HEK293 (cell line): ENCODE data around the gene SLC35F3.

ENCODE experiments used
- CTCF ChIA-PET: fragments of 350-600 bp; formaldehyde crosslinking; extraction: SDS; loops from one replicate; lab custom pipeline; 2021; ENCODE audit warnings: antibody characterized with exemption; lab: Yijun Ruan, JAX
- POLR2A ChIA-PET: fragments of 300-600 bp; formaldehyde crosslinking; extraction: SDS; loops from one replicate; lab custom pipeline; 2020; ENCODE audit warnings: antibody characterized with exemption, inconsistent platforms; lab: Yijun Ruan, JAX
- H3K27ac ChIP-seq: fragments of 200-500 bp; sonication (Bioruptor generic); 2 replicates; pipeline ENCODE4 v1.5.1; 2014; ENCODE audit warnings: low read depth, low read length, control low read depth, inconsistent platforms; ENCODE audit errors: extremely low read depth
- H3K36me3 ChIP-seq, 2 experiments: fragments of 200-500 bp in 1 of 2; sonication (Bioruptor generic) in 1 of 2; 1 replicate in 1 of 2; 2 replicates in 1 of 2; pipeline ENCODE4 v1.5.1; 2014 to 2017; ENCODE audit warnings: inconsistent platforms in 2 of 2, low read length in 2 of 2; ENCODE audit not compliant: control insufficient read depth in 2 of 2, insufficient read depth in 1 of 2
- H3K4me1 ChIP-seq: fragments of 200-500 bp; sonication (Bioruptor generic); 2 replicates; pipeline ENCODE4 v1.5.1; 2014; ENCODE audit warnings: mild to moderate bottlenecking, low read length, inconsistent platforms; ENCODE audit not compliant: control insufficient read depth, insufficient read depth
- H3K4me3 ChIP-seq: 2 replicates; pipeline ENCODE4 v1.5.1; 2011; ENCODE audit warnings: low read depth, mild to moderate bottlenecking, control low read depth, low read length, moderate library complexity
- H3K9me3 ChIP-seq: fragments of 200-500 bp; sonication (Bioruptor generic); 2 replicates; pipeline ENCODE4 v1.5.1; 2014; ENCODE audit warnings: low read depth, low read length, inconsistent platforms; ENCODE audit not compliant: control insufficient read depth, insufficient read depth
- BCL6B ChIP-seq: fragments of 450-650 bp; formaldehyde crosslinking; IDR thresholded peaks from 2 replicates; pipeline ENCODE4 v1.5.1; 2017; ENCODE audit warnings: missing biosample characterization, missing genetic modification characterization
- GLIS1 ChIP-seq: fragments of 450-650 bp; formaldehyde crosslinking; IDR thresholded peaks from 2 replicates; pipeline ENCODE4 v1.5.1; 2016; ENCODE audit warnings: missing biosample characterization, missing genetic modification characterization
- KLF10 ChIP-seq: fragments of 450-650 bp; IDR thresholded peaks from 2 replicates; pipeline ENCODE4 v1.5.1; 2018; ENCODE audit warnings: missing biosample characterization, mild to moderate bottlenecking, missing genetic modification characterization
- KLF16 ChIP-seq: fragments of 450-650 bp; formaldehyde crosslinking; IDR thresholded peaks from 2 replicates; pipeline ENCODE4 v1.5.1; 2017; ENCODE audit warnings: missing biosample characterization, missing genetic modification characterization
- KLF7 ChIP-seq: fragments of 450-650 bp; formaldehyde crosslinking; IDR thresholded peaks from 2 replicates; pipeline ENCODE4 v1.5.1; 2016; ENCODE audit warnings: missing biosample characterization, missing genetic modification characterization, borderline replicate concordance
- OVOL3 ChIP-seq: fragments of 450-650 bp; formaldehyde crosslinking; IDR thresholded peaks from 2 replicates; pipeline ENCODE4 v1.5.1; 2016; ENCODE audit warnings: missing biosample characterization, missing genetic modification characterization
- PRDM6 ChIP-seq: fragments of 450-650 bp; formaldehyde crosslinking; IDR thresholded peaks from 2 replicates; pipeline ENCODE4 v1.5.1; 2017; ENCODE audit warnings: missing biosample characterization, missing genetic modification characterization
- ZFP37 ChIP-seq: fragments of 450-650 bp; formaldehyde crosslinking; IDR thresholded peaks from 2 replicates; pipeline ENCODE4 v1.5.1; 2016; ENCODE audit warnings: missing biosample characterization, missing genetic modification characterization
- ZNF10 ChIP-seq: fragments of 450-650 bp; formaldehyde crosslinking; IDR thresholded peaks from 2 replicates; pipeline ENCODE4 v1.5.1; 2017; ENCODE audit warnings: missing biosample characterization, missing genetic modification characterization
- ZNF202 ChIP-seq: fragments of 450-650 bp; formaldehyde crosslinking; IDR thresholded peaks from 2 replicates; pipeline ENCODE4 v1.5.1; 2016; ENCODE audit warnings: missing biosample characterization, missing genetic modification characterization, borderline replicate concordance
- ZNF391 ChIP-seq: fragments of 450-650 bp; formaldehyde crosslinking; IDR thresholded peaks from 2 replicates; pipeline ENCODE4 v1.5.1; 2016; ENCODE audit warnings: low read depth, missing biosample characterization, missing genetic modification characterization, borderline replicate concordance
- ZNF416 ChIP-seq: fragments of 450-650 bp; formaldehyde crosslinking; IDR thresholded peaks from 2 replicates; pipeline ENCODE4 v1.5.1; 2016; ENCODE audit warnings: missing biosample characterization, missing genetic modification characterization
- ZNF560 ChIP-seq: fragments of 450-650 bp; formaldehyde crosslinking; IDR thresholded peaks from 2 replicates; pipeline ENCODE4 v1.5.1; 2017; ENCODE audit warnings: missing biosample characterization, missing genetic modification characterization, borderline replicate concordance
- ZNF571 ChIP-seq: fragments of 450-650 bp; formaldehyde crosslinking; IDR thresholded peaks from 2 replicates; pipeline ENCODE4 v1.5.0; 2017; ENCODE audit warnings: missing biosample characterization, missing genetic modification characterization
- ZNF623 ChIP-seq: fragments of 450-650 bp; formaldehyde crosslinking; IDR thresholded peaks from 2 replicates; pipeline ENCODE4 v1.5.1; 2016; ENCODE audit warnings: missing biosample characterization, missing genetic modification characterization
- ZNF791 ChIP-seq: fragments of 450-650 bp; formaldehyde crosslinking; IDR thresholded peaks from 2 replicates; pipeline ENCODE4 v1.5.1; 2016; ENCODE audit warnings: missing biosample characterization, missing genetic modification characterization
- TF ChIP-seq, protein P1 (sequence below): fragments of 450-650 bp; formaldehyde crosslinking; IDR thresholded peaks from 2 replicates; pipeline ENCODE4 v1.5.1; 2016; ENCODE audit warnings: missing biosample characterization, missing genetic modification characterization

SLC35F3 gene

DNA sequence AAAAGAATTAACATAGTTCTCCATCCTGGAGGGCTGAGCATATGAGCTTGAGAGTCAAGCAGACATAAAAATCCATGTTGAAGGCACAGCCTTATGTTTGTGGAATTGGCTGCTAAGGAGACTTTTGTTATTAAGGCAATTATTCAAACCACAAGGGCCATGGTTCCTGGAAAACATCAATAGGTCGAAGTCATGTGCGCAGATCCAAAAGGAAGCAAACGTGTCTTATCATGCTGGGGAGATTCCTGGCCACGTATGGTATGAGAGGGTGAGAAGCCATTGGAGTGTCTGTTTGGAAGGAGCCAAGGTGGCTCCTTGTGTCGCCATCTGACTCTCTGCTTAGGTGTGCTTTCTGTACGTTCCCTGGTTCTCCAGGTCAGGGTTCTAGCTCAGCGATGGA, 406.9 kb downstream of the SLC35F3 start:
- TF ChIP-seq PRDM6: no peak
- TF ChIP-seq KLF7 (tag by site-specific recombination): no peak
- no peak for TF ChIP-seq ZNF560 (tag by site-specific recombination)
- no peak for TF ChIP-seq KLF16 (tag by site-specific recombination)
- no peak for TF ChIP-seq ZNF623
- CTCF ChIA-PET: interaction anchor here (0.5 to 8.2 kb wide), 19 partner anchors 10 to 915 kb away, joined by 3 to 199 read pairs (median 11); no protein-coding TSS in a partner anchor
- no peaks in the 10 kb centered on the region for H3K4me1 ChIP-seq

DNA sequence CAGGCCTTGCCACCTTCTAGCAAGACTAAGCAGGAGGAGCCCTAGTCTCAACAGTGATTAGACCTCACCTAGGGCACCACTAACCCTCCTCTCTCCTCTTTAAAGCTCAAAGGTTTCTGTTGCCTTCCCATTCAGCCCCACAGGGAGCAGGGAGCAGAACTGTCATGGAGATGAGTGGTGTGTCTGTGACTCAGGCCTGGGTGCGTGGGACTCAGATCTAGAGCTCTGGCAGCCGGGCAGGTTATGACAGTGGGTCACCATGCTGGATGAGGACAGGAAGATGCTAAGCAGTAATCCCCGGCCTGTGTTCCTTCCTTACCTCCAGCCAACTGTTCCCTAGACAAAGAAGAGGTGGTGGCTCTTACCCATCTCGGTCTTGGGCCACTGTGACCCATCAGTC, 408.7 kb downstream of the SLC35F3 start:
- H3K9me3 ChIP-seq: no peaks in the 10 kb centered on the region
- POLR2A ChIA-PET: interaction anchor here (0.5 to 1.5 kb wide), 2 partner anchors 16 to 37 kb away, joined by 3 read pairs; no protein-coding TSS in a partner anchor
- H3K36me3 ChIP-seq: no peaks in the 10 kb centered on the region
- no peaks in the 10 kb centered on the region for H3K4me1 ChIP-seq
- no peak overlapping the region for H3K4me3 ChIP-seq
- H3K27ac ChIP-seq: no peak overlapping the region
- CTCF ChIA-PET: interaction anchor here (0.7 to 8.2 kb wide), 8 partner anchors 11 to 198 kb away, joined by 3 to 199 read pairs (median 14); no protein-coding TSS in a partner anchor
- TF ChIP-seq, protein P1, sequence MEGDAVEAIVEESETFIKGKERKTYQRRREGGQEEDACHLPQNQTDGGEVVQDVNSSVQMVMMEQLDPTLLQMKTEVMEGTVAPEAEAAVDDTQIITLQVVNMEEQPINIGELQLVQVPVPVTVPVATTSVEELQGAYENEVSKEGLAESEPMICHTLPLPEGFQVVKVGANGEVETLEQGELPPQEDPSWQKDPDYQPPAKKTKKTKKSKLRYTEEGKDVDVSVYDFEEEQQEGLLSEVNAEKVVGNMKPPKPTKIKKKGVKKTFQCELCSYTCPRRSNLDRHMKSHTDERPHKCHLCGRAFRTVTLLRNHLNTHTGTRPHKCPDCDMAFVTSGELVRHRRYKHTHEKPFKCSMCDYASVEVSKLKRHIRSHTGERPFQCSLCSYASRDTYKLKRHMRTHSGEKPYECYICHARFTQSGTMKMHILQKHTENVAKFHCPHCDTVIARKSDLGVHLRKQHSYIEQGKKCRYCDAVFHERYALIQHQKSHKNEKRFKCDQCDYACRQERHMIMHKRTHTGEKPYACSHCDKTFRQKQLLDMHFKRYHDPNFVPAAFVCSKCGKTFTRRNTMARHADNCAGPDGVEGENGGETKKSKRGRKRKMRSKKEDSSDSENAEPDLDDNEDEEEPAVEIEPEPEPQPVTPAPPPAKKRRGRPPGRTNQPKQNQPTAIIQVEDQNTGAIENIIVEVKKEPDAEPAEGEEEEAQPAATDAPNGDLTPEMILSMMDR (tag by site-specific recombination): no peak
- TF ChIP-seq ZFP37 (tag by site-specific recombination) (no peak), ZNF10 (tag by site-specific recombination) (no peak), ZNF202 (no peak), GLIS1 (tag by site-specific recombination) (no peak), ZNF391 (no peak), BCL6B (tag by site-specific recombination) (no peak)

More for the DNA sequence above, 406.9 kb downstream of the SLC35F3 start:
- Histone ChIP-seq H3K4me3 (no peak overlapping the region), H3K36me3 (no peaks in the 10 kb centered on the region), H3K9me3 (no peaks in the 10 kb centered on the region), H3K27ac (no peak overlapping the region)
- POLR2A ChIA-PET: no interaction called here

- CTCF ChIA-PET: interaction anchor here (1.0 to 8.2 kb wide), 4 partner anchors 9 to 203 kb away, joined by 4 to 199 read pairs (median 10); no protein-coding TSS in a partner anchor
- H3K27ac ChIP-seq: no peak overlapping the region
- H3K9me3 ChIP-seq: no peaks in the 10 kb centered on the region
- H3K4me3 ChIP-seq: no peak overlapping the region
- no peaks in the 10 kb centered on the region for H3K4me1 ChIP-seq
- TF ChIP-seq ZNF416 (tag by site-specific recombination) (no peak), ZNF571 (tag by site-specific recombination) (no peak), ZNF791 (no peak), OVOL3 (no peak), KLF10 (tag by site-specific recombination) (no peak)
- TF ChIP-seq, all 188 proteins: peak for 0
- POLR2A ChIA-PET: no interaction called here
- no peaks in the 10 kb centered on the region for H3K36me3 ChIP-seq
Measured at GRCh38 chr1:234315091-234315541, 410.6 kb downstream of the SLC35F3 start.
